ENCODE results near the gene CTF1. TPM values are rescaled to one million over a fixed set of nuclear protein-coding genes. Genes with fewer than 3 reads are reported as not detected.
A peak's percentile ranks its signal among the peaks of the same experiment; 100 is the strongest.

The CTF1 gene
- total RNA-seq, 4 donors from 2014 or later, result 2.6 to 7.5 (median 5.6) TPM

GRCh38 chr16:30893744-30894539, 2.5 kb upstream of the CTF1 start, which contains the start of gene BCL7C:
Gene BCL7C, minus strand, starts transcription at chr16:30894077. Its CDS starts 133 bp downstream, at chr16:30893944.
- peak; percentile 58 to 72 for TF ChIP-seq POLR2A (IDR thresholded peaks at IDR 0.05)
- peak in 3 of 6 experiments; percentile 35 to 69 (median 63) for TF ChIP-seq CTCF (IDR thresholded peaks at IDR 0.05)
- DNase-seq, result peak; percentile 95

DNA sequence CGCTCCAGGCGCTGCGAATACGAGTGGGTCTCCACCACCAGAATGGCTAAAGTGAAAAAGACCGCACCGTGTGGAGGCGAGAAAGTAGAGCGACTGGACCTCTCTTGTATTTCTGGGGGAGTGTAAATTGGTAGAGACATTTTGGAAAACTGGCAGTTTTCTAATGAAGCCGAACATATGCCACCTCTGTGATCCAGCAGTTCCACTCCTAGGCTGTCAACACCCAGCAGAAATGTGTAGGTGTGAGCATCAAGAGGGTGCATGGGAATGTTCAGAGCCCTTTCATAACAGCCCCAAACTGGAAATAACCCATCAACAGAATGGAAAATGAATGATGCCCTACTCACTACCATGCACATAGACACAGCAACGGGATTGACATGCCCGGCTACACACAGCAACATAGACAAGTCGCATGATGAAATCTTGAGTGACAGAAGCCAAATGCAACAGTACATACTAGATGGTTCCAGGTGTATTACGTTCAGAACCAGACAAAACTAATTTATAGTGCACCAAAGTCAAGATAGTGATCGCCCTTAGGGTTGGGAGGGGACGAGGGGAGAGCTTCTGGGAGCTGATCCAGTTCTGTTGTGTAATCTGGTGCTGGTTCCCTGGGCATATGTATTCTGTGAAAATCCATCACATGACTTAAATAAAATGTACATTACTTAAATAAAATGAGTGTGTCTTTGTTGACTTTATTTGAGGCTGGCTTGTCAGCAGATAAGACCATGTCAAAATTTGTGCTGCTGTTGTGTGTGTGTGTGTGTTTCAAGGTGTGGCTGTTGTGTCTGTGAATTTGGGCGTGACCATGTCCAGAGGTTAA, 1.7 kb upstream of the CTF1 start:
- no peaks in the 10 kb centered on the region for H3K36me3 ChIP-seq
- peak overlapping the region; percentile 29 to 86 (median 85) for H3K27ac ChIP-seq
- H3K9me3 ChIP-seq, result no peaks in the 10 kb centered on the region
- intact Hi-C loops (cut with DNase I), result no loop called here
- DNase-seq, result no peak
- H3K4me1 ChIP-seq, result peaks cover 17 to 40% of the 10 kb centered on the region in 2 donors
- H3K4me3 ChIP-seq (replicated peaks in 1 of 3), result peak overlapping the region in 1 of 3 donors; percentile 26
- no peaks in the 10 kb centered on the region for H3K27me3 ChIP-seq
- TF ChIP-seq POLR2A (IDR thresholded peaks at IDR 0.05) (no peak), CTCF (IDR thresholded peaks at IDR 0.05) (no peak)
- 38 to 41% methylated on average over 16 of the region's 16 CpGs for WGBS, 2 donors

More at GRCh38 chr16:30893744-30894539, 2.5 kb upstream of the CTF1 start, which contains the start of gene BCL7C:
- Histone ChIP-seq H3K9me3 (no peaks in the 10 kb centered on the region), H3K4me3 (replicated peaks in 1 of 3) (peak within 1 kb of the TSS; percentile 51 to 70 (median 62)), H3K4me1 (peaks cover 17 to 47% of the 10 kb centered on the region in 2 donors), H3K27ac (peak within 1 kb of the TSS; percentile 88 to 90 (median 90)), H3K36me3 (no peaks in the 10 kb centered on the region), H3K27me3 (no peaks in the 10 kb centered on the region)
- intact Hi-C loops (cut with DNase I), result no loop called here
- 0 to 5% methylated on average over 2 to 8 of the region's 97 CpGs for whole genome bisulfite sequencing, 2 donors

- no peaks in the 10 kb centered on the region for H3K36me3 ChIP-seq
- TF ChIP-seq CTCF (IDR thresholded peaks at IDR 0.05) (no peak), POLR2A (IDR thresholded peaks at IDR 0.05) (no peak)
- H3K4me1 ChIP-seq, result peaks cover 17 to 35% of the 10 kb centered on the region in 2 donors
- WGBS, 2 donors, result 73 to 79% methylated on average over 26 to 32 of the region's 32 CpGs
- H3K4me3 ChIP-seq (replicated peaks in 1 of 3), result peak overlapping the region in 1 of 3 donors; percentile 49
- no peaks in the 10 kb centered on the region for H3K27me3 ChIP-seq
- no peaks in the 10 kb centered on the region for H3K9me3 ChIP-seq
- intact Hi-C loops (cut with DNase I), result no loop called here
- no peak for DNase-seq
- H3K27ac ChIP-seq, result peak overlapping the region; percentile 93 to 99 (median 97)
These were observed 670 bp upstream of the CTF1 start for GRCh38 chr16:30895627-30896260.

- DNase-seq, result peak; percentile 90 to 91
- H3K27ac ChIP-seq, result peak overlapping the region; percentile 93 to 99 (median 97)
- 17 to 18% methylated on average over 31 of the region's 31 CpGs for WGBS, 2 donors
- intact Hi-C loops (cut with DNase I), result no loop called here
- no peaks in the 10 kb centered on the region for H3K27me3 ChIP-seq
- H3K4me3 ChIP-seq (replicated peaks in 1 of 3), result peak overlapping the region; percentile 30 to 69 (median 49)
- no peaks in the 10 kb centered on the region for H3K36me3 ChIP-seq
- TF ChIP-seq CTCF (IDR thresholded peaks at IDR 0.05) (no peak), POLR2A (IDR thresholded peaks at IDR 0.05) (no peak)
- H3K4me1 ChIP-seq, result peaks cover 22 to 35% of the 10 kb centered on the region in 2 donors
- H3K9me3 ChIP-seq, result no peaks in the 10 kb centered on the region
These were observed 697 bp downstream of the CTF1 start for GRCh38 chr16:30896889-30897733.
